ENCODE data around the gene WDR44.

GRCh38 chrX:118464501-118464900 is 118.6 kb downstream of the WDR44 start:
- TF ChIP-seq, protein P1, sequence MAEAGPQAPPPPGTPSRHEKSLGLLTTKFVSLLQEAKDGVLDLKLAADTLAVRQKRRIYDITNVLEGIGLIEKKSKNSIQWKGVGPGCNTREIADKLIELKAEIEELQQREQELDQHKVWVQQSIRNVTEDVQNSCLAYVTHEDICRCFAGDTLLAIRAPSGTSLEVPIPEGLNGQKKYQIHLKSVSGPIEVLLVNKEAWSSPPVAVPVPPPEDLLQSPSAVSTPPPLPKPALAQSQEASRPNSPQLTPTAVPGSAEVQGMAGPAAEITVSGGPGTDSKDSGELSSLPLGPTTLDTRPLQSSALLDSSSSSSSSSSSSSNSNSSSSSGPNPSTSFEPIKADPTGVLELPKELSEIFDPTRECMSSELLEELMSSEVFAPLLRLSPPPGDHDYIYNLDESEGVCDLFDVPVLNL (IDR thresholded peaks at IDR 0.05; ENCODE audit: low read depth, low read length), result no peak
- no peak for TF ChIP-seq JUND (IDR thresholded peaks at IDR 0.05; ENCODE audit: low read depth, low read length)
- no peak for TF ChIP-seq CTCF (IDR thresholded peaks at IDR 0.05 in 2 of 3, conservative IDR thresholded peaks at IDR 0.05 in 1 of 3; ENCODE audit: control insufficient read depth in 2 of 3, extremely low read depth in 1 of 3, insufficient read depth in 1 of 3, low read depth in 3 of 3, low read length in 3 of 3)
- TF ChIP-seq POLR2AphosphoS5 (IDR thresholded peaks at IDR 0.05; ENCODE audit: low read length), result no peak
- TF ChIP-seq SP1 (IDR thresholded peaks at IDR 0.05; ENCODE audit: low read depth, low read length), result no peak
- TF ChIP-seq, protein P2, sequence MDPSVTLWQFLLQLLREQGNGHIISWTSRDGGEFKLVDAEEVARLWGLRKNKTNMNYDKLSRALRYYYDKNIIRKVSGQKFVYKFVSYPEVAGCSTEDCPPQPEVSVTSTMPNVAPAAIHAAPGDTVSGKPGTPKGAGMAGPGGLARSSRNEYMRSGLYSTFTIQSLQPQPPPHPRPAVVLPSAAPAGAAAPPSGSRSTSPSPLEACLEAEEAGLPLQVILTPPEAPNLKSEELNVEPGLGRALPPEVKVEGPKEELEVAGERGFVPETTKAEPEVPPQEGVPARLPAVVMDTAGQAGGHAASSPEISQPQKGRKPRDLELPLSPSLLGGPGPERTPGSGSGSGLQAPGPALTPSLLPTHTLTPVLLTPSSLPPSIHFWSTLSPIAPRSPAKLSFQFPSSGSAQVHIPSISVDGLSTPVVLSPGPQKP (IDR thresholded peaks at IDR 0.05; ENCODE audit: low read depth, low read length), result no peak
- TF ChIP-seq POLR2A (IDR thresholded peaks at IDR 0.05; ENCODE audit: low read depth, low read length), result no peak

Measured in GM12878 (cell line).